ENCODE data around the gene STX18. TPM values are rescaled to one million over a fixed set of nuclear protein-coding genes. Genes with fewer than 3 reads are reported as not detected.

Gene STX18
- total RNA-seq, 6 donors from 2014 or later = 23.7 to 48.1 (median 29.2) TPM

DNA sequence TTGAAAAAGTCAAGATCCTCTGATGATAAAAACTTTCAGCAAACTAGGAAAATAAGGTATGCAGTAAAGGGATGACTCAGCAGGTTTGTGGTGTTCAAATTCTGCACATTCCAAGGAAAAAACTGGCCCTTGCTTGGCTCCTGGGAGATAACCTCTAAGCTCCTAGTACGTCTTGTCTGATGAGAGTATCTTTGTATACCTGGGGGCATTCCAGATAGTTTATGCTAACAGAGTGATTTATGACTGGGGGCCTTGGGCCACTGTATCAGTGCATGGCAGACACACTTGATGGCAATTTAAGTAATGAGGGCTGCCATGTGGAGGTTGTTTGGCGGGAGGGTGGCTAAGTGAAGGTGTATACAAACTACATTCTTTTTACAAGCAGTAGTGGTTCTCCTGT is 98.0 kb downstream of the STX18 start:
- TF ChIP-seq POLR2AphosphoS5 (IDR thresholded peaks at IDR 0.05) = no peak
- no peak for TF ChIP-seq EP300 (IDR thresholded peaks at IDR 0.05)
- TF ChIP-seq POLR2A (IDR thresholded peaks at IDR 0.05) = no peak
- TF ChIP-seq, protein P1, sequence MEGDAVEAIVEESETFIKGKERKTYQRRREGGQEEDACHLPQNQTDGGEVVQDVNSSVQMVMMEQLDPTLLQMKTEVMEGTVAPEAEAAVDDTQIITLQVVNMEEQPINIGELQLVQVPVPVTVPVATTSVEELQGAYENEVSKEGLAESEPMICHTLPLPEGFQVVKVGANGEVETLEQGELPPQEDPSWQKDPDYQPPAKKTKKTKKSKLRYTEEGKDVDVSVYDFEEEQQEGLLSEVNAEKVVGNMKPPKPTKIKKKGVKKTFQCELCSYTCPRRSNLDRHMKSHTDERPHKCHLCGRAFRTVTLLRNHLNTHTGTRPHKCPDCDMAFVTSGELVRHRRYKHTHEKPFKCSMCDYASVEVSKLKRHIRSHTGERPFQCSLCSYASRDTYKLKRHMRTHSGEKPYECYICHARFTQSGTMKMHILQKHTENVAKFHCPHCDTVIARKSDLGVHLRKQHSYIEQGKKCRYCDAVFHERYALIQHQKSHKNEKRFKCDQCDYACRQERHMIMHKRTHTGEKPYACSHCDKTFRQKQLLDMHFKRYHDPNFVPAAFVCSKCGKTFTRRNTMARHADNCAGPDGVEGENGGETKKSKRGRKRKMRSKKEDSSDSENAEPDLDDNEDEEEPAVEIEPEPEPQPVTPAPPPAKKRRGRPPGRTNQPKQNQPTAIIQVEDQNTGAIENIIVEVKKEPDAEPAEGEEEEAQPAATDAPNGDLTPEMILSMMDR (IDR thresholded peaks at IDR 0.05) = no peak
- H3K9me3 ChIP-seq = no peaks in the 10 kb centered on the region
- ATAC-seq (ENCODE audit: low FRiP score in 2 of 2) (no peak), DNase-seq (no peak)
- H3K27me3 ChIP-seq = no peaks in the 10 kb centered on the region
- no peak overlapping the region for H3K27ac ChIP-seq
- no peaks in the 10 kb centered on the region for H3K4me1 ChIP-seq
- H3K4me3 ChIP-seq = no peak overlapping the region
- no peaks in the 10 kb centered on the region for H3K36me3 ChIP-seq
- WGBS, 2 donors = 90 to 92% methylated on average over 2 of the region's 2 CpGs

DNA sequence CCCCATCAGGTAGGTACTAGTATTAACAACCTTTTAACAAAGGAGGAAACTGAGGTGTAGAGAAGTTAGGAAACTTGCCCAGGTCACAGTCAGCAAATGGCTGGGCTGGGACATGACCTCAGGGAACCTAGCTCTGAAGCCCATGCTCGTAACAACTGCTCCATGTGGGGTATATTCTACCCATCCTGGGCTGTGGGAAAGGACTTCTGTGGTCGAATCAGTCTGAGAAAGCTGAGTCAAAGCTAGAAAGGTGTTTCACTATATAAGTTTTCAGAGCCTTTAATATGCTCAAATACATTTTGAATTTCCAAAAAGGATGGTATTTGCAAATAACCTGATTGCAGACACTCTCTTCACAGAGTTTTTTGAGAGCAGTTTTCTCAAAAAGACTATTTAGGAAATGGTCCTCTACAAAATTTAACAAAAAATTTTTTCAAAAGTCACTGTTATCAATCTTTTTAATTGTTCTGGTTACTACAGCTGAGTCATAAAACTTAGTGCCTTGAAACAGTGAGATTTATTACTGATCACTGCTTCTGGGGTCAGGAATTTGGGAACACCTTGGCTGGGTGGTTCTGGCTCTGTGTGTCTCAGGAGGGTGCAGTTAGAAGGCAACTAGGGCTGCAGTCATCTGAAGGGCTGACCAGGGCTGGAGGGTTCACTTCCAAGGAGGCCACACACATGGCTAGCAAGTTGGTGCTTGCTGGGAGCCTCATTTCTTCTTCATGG is 101.4 kb downstream of the STX18 start:
- H3K9me3 ChIP-seq = no peaks in the 10 kb centered on the region
- TF ChIP-seq, protein P1 (IDR thresholded peaks at IDR 0.05) = no peak
- TF ChIP-seq POLR2A (IDR thresholded peaks at IDR 0.05) (no peak), EP300 (IDR thresholded peaks at IDR 0.05) (no peak), POLR2AphosphoS5 (IDR thresholded peaks at IDR 0.05) (no peak)
- no peaks in the 10 kb centered on the region for H3K4me1 ChIP-seq
- peaks cover 4 to 24% (median 15%) of the 10 kb centered on the region in 4 donors for H3K36me3 ChIP-seq
- DNase-seq (no peak), ATAC-seq (ENCODE audit: low FRiP score in 2 of 2) (no peak)
- whole genome bisulfite sequencing, 2 donors = 75 to 91% methylated on average over 2 of the region's 2 CpGs
- no peaks in the 10 kb centered on the region for H3K27me3 ChIP-seq
- H3K27ac ChIP-seq = no peak overlapping the region
- H3K4me3 ChIP-seq = no peak overlapping the region

DNA sequence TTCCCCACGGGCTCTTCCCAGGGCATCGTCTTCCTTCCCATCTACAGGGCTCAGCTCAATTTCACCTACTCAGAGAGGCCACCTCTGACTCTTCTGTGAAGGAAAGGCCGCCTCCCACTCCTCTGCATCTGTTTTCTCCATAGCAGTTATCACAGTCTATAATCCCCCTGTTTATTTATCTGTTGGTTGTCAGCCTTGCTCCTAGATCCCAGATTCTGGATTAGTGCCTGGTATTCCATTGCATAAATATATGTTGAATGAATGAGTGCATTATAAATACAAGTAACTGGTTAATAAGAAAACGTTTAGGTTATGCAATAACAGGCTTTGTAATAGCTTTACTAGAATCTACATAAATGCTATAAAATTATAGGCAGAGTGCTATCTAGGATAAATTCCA is 102.1 kb downstream of the STX18 start:
- Histone ChIP-seq H3K36me3 (peaks cover 4 to 31% (median 16%) of the 10 kb centered on the region in 4 donors), H3K27ac (no peak overlapping the region), H3K4me1 (no peaks in the 10 kb centered on the region), H3K9me3 (no peaks in the 10 kb centered on the region), H3K27me3 (no peaks in the 10 kb centered on the region), H3K4me3 (no peak overlapping the region)
- TF ChIP-seq POLR2AphosphoS5 (IDR thresholded peaks at IDR 0.05) (no peak), POLR2A (IDR thresholded peaks at IDR 0.05) (no peak), EP300 (IDR thresholded peaks at IDR 0.05) (no peak)
- TF ChIP-seq, protein P1 (IDR thresholded peaks at IDR 0.05) = no peak
- DNase-seq (no peak), ATAC-seq (ENCODE audit: low FRiP score in 2 of 2) (no peak)
- WGBS, 2 donors = 74 to 87% methylated on average over 4 of the region's 4 CpGs

DNA sequence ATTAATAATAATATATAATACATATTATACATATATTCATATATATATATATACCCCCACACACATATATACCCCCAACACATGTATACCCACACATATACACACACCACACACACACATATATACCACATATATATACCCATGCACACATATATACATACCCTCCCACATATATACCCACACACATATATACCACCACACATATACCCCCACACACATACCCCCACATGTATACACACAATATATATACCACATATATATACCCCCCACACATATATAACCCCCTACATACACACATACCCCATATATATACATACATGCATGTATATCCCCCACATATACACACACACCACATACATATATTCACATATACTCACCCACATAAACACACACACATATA is 103.0 kb downstream of the STX18 start:
- ATAC-seq (ENCODE audit: low FRiP score in 2 of 2) (no peak), DNase-seq (no peak)
- Histone ChIP-seq H3K4me1 (no peaks in the 10 kb centered on the region), H3K27me3 (no peaks in the 10 kb centered on the region), H3K27ac (no peak overlapping the region), H3K36me3 (peaks cover 7 to 40% (median 16%) of the 10 kb centered on the region in 4 donors), H3K9me3 (no peaks in the 10 kb centered on the region), H3K4me3 (no peak overlapping the region)
- TF ChIP-seq, protein P1 (IDR thresholded peaks at IDR 0.05) = no peak
- TF ChIP-seq EP300 (IDR thresholded peaks at IDR 0.05) (no peak), POLR2A (IDR thresholded peaks at IDR 0.05) (no peak), POLR2AphosphoS5 (IDR thresholded peaks at IDR 0.05) (no peak)
